NCI-H1694 (cell line): ENCODE measurements around the gene ZHX3.
"Not testable (repeated sequence)": the region's sequence is repeated elsewhere in the genome, so short reads cannot be mapped to it uniquely, and the experiment has no call there.

Experiments used
- DNase-seq: peaks from one replicate; lab custom pipeline; 2025; lab: John Stamatoyannopoulos, UW

Gene ZHX3

GRCh38 chr20:41134362-41135186, 183.0 kb downstream of the ZHX3 start:
- no peak for DNase-seq

GRCh38 chr20:41133709-41134361, 183.7 kb downstream of the ZHX3 start:
- DNase-seq = no peak

GRCh38 chr20:41132388-41132775, 185.1 kb downstream of the ZHX3 start:
- not testable (repeated sequence) for DNase-seq

GRCh38 chr20:41131594-41132387, 185.7 kb downstream of the ZHX3 start:
- no peak for DNase-seq
